A549 (cell line): ENCODE data around the gene SACS.

Experiments used
- CBX2 ChIP-seq: fragments of 200-600 bp; sonication (generic); IDR thresholded peaks from 2 replicates; pipeline ENCODE4 v1.6.1; 2016; ENCODE audit warnings: low read depth, mild to moderate bottlenecking, borderline replicate concordance
- CTCF ChIP-seq: fragments of >200 bp; sonication (Bioruptor Twin); formaldehyde crosslinking; IDR thresholded peaks from 3 replicates; pipeline ENCODE4 v1.5.1; 2016
- GATA3 ChIP-seq: IDR thresholded peaks from 2 replicates; pipeline ENCODE4 v1.6.1; 2012; ENCODE audit warnings: borderline replicate concordance
- HOXA7 ChIP-seq: fragments of 250-450 bp; sonication (Bioruptor Pico); IDR thresholded peaks from 2 replicates; pipeline ENCODE4 v1.5.0; 2020; ENCODE audit warnings: mild to moderate bottlenecking, moderate library complexity
- HOXB13 ChIP-seq: fragments of 250-450 bp; sonication (Bioruptor Pico); IDR thresholded peaks from 2 replicates; pipeline ENCODE4 v1.5.0; 2020; ENCODE audit warnings: low read depth, mild to moderate bottlenecking, moderate library complexity
- JUN ChIP-seq, 2 experiments: fragments of >200 bp; sonication (Bioruptor Twin); formaldehyde crosslinking; IDR thresholded peaks; 2 replicates in 1 of 2; 3 replicates in 1 of 2; pipeline ENCODE4 v1.6.1; 2016 to 2017
- POLR2A ChIP-seq: IDR thresholded peaks from 2 replicates; pipeline ENCODE4 v1.6.1; 2012; ENCODE audit warnings: mild to moderate bottlenecking, low read length
- SMC3 ChIP-seq: fragments of >200 bp; sonication (Bioruptor Twin); formaldehyde crosslinking; IDR thresholded peaks from 3 replicates; pipeline ENCODE4 v1.6.1; 2018; ENCODE audit warnings: inconsistent platforms

- TF ChIP-seq CTCF, result no peak
- TF ChIP-seq GATA3, result no peak
- TF ChIP-seq POLR2A, result no peak
- TF ChIP-seq HOXB13 (CRISPR knock-in tag), result no peak
- no peak for TF ChIP-seq HOXA7 (CRISPR knock-in tag)
- no peak for TF ChIP-seq SMC3
- no peak for TF ChIP-seq JUN (IDR thresholded peaks at IDR 0.05)
- no peak for TF ChIP-seq CBX2
Observed at GRCh38 chr13:23411706-23412105, 21.8 kb downstream of the SACS start.
